Esophagus squamous epithelium (tissue), 5 donors: ENCODE results near the gene LINC01488. TPM values are rescaled to one million over a fixed set of nuclear protein-coding genes. Genes with fewer than 3 reads are reported as not detected.

Experiments used
- DNase-seq: peaks from one replicate; lab custom pipeline; 2025; lab: John Stamatoyannopoulos, UW
- H3K27ac ChIP-seq, 4 donors: fragments of 200-600 bp; sonication (generic); one replicate each; pipeline ENCODE4 v1.5.1; 2016 to 2019; ENCODE audit warnings: mild to moderate bottlenecking in 1 of 4
- H3K27me3 ChIP-seq, 4 donors: fragments of 200-600 bp; sonication (generic); 1 replicate in 3 of 4; 2 replicates in 1 of 4; pipeline versions ENCODE4 v1.5.1 to v1.6.0; 2017 to 2021; ENCODE audit warnings: antibody characterized with exemption in 1 of 4
- H3K36me3 ChIP-seq, 3 donors: fragments of 200-600 bp; sonication (generic); one replicate each; pipeline ENCODE4 v1.5.1; 2016 to 2019
- H3K4me1 ChIP-seq, 3 donors: fragments of 200-600 bp; sonication (generic); one replicate each; pipeline ENCODE4 v1.5.1; 2017 to 2019
- H3K4me3 ChIP-seq, 4 donors: fragments of 200-600 bp; sonication (generic); 1 replicate in 3 of 4; 2 replicates in 1 of 4; pipeline ENCODE4 v1.5.1; 2016 to 2019; ENCODE audit warnings: mild to moderate bottlenecking in 2 of 4, moderate library complexity in 1 of 4
- H3K9me3 ChIP-seq, 3 donors: fragments of 200-600 bp; sonication (generic); one replicate each; pipeline ENCODE4 v1.5.1; 2016 to 2019
- POLR2A ChIP-seq, 4 donors: fragments of 450-650 bp; IDR thresholded peaks; one replicate each; pipeline ENCODE4 v1.6.1; 2017; ENCODE audit warnings: antibody characterized with exemption in 4 of 4, mild to moderate bottlenecking in 4 of 4, moderate library complexity in 3 of 4
- WGBS, 2 donors: methylation state at CpG; one replicate each; pipeline ENCODE4 v1.1.5; 2018; 5-methylcytosine and 5-hydroxymethylcytosine counted together
- intact Hi-C: fragments of 100-400 bp; cut with DNase I; formaldehyde crosslinking; loops from one replicate; pipeline ENCODE4 v1.15.0; 2022
- total RNA-seq, 4 donors: library from RNA; depleted of rRNA; stranded (reverse); fragments of >200 nt; gene quantifications; one replicate each; pipeline ENCODE4 v1.1.0, GENCODE V29; 2016
- TF ChIP-seq, protein P1 (sequence below), 6 experiments: fragments of 450-650 bp in 4 of 6; fragments of 200-600 bp in 2 of 6; sonication (generic) in 2 of 6; IDR thresholded peaks; one replicate each; pipeline ENCODE4 v1.5.1; 2016 to 2019; ENCODE audit warnings: antibody characterized with exemption in 6 of 6, mild to moderate bottlenecking in 4 of 6, moderate library complexity in 4 of 6
- donor health status: DM: yes; HTN: yes; CAD: no.

LINC01488 gene
- total RNA-seq, 4 donors from 2014 or later, result not detected

DNA sequence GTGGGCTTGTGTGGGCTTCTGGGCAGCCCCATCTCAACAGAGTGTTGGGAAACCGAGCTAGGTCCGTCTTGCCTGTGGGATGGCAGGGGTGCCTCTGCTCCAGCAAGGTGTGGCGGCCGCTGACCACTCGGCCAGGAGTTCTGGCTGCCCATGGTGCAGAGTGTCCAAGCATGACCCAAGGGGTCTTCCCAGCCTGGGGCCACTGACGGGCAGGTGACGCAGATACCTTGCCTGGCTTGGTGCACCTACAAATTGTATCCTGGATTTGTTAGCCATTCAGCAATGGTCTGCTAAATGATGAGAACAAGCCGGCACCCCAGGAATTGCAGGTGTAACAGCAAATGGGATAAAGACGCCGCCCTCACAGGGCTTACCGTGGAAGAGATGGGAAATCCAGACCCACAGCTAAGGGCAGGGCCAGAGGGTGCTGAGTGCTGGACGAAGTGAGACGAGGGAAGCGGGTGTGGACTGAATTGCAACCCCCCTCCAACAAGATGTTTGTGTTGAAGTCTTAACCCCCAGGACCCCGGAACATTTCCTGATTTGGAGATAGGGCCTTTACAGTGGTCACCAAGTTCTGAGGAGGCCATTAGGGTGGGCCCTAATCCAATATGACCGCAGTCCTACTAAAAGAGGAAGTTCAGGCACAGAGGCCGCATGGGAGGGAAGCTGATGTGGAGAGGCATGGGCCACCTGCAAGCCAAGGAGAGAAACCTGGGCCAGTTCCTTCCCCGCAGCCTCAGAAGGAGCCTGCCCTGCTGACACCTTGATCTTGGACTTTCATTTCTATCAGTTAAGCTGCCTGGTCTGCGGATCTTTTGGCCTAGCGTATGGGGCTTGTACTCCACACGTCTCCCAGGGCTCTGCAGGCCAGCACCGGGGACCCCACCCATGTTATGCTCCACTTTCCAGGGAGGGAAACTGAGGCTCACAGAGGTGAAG is 45.2 kb upstream of the LINC01488 start:
- intact Hi-C loops, result no loop called here
- H3K9me3 ChIP-seq, result no peaks in the 10 kb centered on the region
- TF ChIP-seq, protein P1, sequence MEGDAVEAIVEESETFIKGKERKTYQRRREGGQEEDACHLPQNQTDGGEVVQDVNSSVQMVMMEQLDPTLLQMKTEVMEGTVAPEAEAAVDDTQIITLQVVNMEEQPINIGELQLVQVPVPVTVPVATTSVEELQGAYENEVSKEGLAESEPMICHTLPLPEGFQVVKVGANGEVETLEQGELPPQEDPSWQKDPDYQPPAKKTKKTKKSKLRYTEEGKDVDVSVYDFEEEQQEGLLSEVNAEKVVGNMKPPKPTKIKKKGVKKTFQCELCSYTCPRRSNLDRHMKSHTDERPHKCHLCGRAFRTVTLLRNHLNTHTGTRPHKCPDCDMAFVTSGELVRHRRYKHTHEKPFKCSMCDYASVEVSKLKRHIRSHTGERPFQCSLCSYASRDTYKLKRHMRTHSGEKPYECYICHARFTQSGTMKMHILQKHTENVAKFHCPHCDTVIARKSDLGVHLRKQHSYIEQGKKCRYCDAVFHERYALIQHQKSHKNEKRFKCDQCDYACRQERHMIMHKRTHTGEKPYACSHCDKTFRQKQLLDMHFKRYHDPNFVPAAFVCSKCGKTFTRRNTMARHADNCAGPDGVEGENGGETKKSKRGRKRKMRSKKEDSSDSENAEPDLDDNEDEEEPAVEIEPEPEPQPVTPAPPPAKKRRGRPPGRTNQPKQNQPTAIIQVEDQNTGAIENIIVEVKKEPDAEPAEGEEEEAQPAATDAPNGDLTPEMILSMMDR (IDR thresholded peaks at IDR 0.05), result no peak
- no peak for TF ChIP-seq POLR2A (IDR thresholded peaks at IDR 0.05)
- 88 to 89% methylated on average over 9 to 14 of the region's 22 CpGs for WGBS, 2 donors
- H3K4me3 ChIP-seq, result no peak overlapping the region
- H3K4me1 ChIP-seq, result peaks cover 0 to 11% (median 0%) of the 10 kb centered on the region in 3 donors
- H3K27me3 ChIP-seq, result no peaks in the 10 kb centered on the region
- H3K27ac ChIP-seq, result no peak overlapping the region
- DNase-seq, result no peak
- no peaks in the 10 kb centered on the region for H3K36me3 ChIP-seq

DNA sequence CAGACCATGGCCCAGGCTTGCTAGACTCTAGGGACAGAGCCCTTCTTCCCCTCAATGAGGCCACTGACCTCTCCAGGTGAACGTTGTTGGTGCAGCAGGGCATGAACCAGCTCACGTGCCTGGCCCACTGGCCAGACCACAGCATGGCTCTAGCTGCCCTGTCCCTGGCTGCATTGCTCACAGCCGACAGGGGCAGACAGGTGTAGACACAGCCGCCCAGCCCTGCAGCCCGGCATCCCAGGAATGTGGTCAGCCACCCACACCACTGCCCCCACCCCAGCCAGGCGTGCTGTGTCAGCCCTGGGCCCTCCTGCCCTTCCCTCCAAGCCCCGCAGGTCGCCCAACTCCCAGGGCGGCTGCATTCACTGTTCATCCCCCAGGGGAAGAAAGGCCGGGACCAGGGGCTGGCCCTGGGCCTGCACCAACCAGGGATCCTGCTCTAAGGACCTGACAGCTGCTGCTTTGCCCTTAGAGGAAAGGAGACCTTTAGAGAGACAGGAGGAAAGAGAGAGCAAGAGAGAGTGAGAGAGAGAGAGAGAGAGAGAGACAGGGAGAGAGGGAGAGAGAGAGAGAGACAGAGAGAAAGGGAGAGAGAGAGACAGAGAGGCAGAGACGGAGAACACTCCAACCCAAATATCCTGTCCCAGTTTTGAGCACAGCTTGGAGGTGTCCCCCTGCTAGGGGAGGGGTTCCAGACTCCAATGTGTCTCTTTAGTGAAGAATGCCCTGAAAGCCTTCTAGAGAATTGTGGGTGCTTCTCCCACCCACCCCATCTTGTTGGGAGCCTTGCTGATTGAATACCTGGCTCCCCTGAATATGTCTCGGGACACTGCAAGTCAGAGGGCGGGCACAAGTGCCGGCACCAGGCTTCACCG is 44.2 kb upstream of the LINC01488 start:
- no peak for DNase-seq
- no peak overlapping the region for H3K27ac ChIP-seq
- intact Hi-C loops, result no loop called here
- TF ChIP-seq, protein P1 (IDR thresholded peaks at IDR 0.05), result no peak
- no peak for TF ChIP-seq POLR2A (IDR thresholded peaks at IDR 0.05)
- 61 to 100% methylated on average over 1 to 2 of the region's 15 CpGs for WGBS, 2 donors
- no peaks in the 10 kb centered on the region for H3K36me3 ChIP-seq
- no peaks in the 10 kb centered on the region for H3K9me3 ChIP-seq
- no peak overlapping the region for H3K4me3 ChIP-seq
- peaks cover 0 to 16% (median 0%) of the 10 kb centered on the region in 3 donors for H3K4me1 ChIP-seq
- no peaks in the 10 kb centered on the region for H3K27me3 ChIP-seq

DNA sequence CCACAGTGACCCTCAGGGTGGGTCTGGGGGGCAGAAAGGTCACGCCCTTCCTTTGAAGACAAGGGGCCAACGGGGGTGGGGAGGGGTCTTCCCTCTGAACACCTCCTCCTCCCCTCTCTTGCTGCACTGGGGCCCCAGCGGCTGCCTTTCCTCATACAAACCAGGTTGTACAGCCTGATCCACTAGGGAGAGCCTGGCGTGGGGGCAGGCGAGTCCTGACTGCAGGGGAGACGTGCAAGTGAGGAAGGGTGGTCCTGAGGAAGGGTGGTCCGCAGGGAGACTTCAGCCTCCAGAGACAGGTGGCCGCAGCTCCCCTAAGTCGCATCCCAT is 43.6 kb upstream of the LINC01488 start:
- Histone ChIP-seq H3K27ac (no peak overlapping the region), H3K9me3 (no peaks in the 10 kb centered on the region), H3K4me3 (no peak overlapping the region), H3K36me3 (no peaks in the 10 kb centered on the region), H3K27me3 (no peaks in the 10 kb centered on the region), H3K4me1 (peaks cover 2 to 19% (median 4%) of the 10 kb centered on the region in 3 donors)
- DNase-seq, result no peak
- intact Hi-C loops, result no loop called here
- 80 to 89% methylated on average over 3 of the region's 9 CpGs for WGBS, 2 donors
- no peak for TF ChIP-seq POLR2A (IDR thresholded peaks at IDR 0.05)
- TF ChIP-seq, protein P1 (IDR thresholded peaks at IDR 0.05), result no peak

DNA sequence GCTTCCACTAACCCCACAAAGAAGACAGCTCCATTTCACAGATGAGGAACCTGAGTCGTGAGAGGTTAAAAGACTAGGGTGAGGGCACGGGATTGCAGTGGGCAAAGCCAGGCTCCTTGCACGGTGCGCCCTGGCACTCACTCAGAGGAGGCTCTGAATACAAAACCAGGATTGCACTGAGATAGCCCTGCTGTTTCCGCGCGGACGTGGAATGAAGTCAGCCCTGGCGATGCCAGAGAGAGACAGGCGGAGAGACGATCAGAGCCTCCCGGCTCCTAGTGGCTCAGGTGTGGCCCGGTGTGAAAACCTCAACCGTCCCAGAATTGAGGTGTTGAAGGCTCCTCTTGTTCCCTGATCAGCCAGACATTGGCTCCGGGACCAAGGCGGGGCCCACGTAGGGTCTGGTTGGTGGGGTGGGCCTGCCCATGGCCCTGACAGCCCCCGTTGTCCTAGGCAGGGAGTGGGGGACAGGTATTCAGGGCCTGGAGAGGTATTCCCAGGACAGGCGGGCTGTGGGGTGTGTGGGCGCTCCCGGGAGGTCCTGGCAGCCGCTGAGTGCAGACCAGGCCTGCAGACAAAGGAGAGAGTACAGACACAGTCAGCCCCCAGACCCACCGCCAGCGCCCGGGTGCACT is 43.1 kb upstream of the LINC01488 start:
- no peaks in the 10 kb centered on the region for H3K36me3 ChIP-seq
- H3K4me3 ChIP-seq, result no peak overlapping the region
- no peak for DNase-seq
- peaks cover 8 to 24% (median 9%) of the 10 kb centered on the region in 3 donors for H3K4me1 ChIP-seq
- intact Hi-C loops, result no loop called here
- 71 to 94% methylated on average over 5 to 16 of the region's 25 CpGs for WGBS, 2 donors
- H3K27me3 ChIP-seq, result no peaks in the 10 kb centered on the region
- H3K9me3 ChIP-seq, result no peaks in the 10 kb centered on the region
- TF ChIP-seq POLR2A (IDR thresholded peaks at IDR 0.05), result no peak
- TF ChIP-seq, protein P1 (IDR thresholded peaks at IDR 0.05), result no peak
- H3K27ac ChIP-seq, result no peak overlapping the region
